ENCODE measurements around the gene DDX24.

The DDX24 gene

DNA sequence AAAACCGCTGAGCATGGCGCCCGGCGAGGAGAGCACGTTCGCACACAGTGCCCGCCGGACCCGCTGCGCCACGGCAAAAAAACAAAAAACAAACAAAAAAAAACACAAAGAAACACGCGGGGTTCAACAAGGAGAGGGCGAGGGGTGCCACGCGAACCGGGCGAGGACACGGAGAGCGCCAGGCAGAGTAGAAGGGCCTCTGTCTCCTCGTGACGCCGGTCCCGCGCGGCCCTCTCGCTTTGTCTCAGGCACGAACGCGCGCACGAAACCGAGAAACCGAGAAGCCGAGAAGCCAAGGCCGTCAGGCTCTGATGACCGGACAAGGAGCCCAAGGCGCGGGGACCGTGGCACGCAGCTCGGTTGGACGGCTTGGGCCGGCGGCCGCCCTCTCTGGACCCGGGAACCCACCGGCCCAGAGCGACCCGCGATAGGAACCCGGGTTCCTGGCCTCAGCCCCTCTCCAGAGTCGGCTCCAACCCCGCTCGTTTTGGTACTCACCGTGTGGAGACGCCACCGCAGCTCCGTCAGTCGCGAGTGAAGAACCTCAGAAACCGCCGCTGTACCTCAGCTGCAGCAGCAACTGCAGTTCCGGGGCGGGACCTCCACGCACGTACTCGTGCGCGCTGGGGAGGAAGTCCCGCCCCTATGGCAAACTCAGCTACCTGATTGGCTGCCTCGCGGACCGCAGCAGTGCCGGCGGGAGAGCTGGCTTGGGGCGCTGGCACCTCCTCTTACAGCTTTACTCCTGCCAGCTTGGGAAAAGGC lies at the start of gene DDX24, which contains the start of gene IFI27L1:
Gene DDX24, minus strand, starts transcription at position 582 of the 765 bp plus-strand sequence. CDS start 1,460 bp downstream, outside the sequence.
Gene IFI27L1, plus strand, starts transcription at position 690 of the 765 bp plus-strand sequence. CDS start 15,628 bp downstream, outside the sequence.
- peak; percentile 89 for DNase-seq

- no peak for DNase-seq
These were observed 48.9 kb upstream of the DDX24 start for GRCh38 chr14:94129758-94130414.

- no peak for DNase-seq
These were observed 48.2 kb upstream of the DDX24 start, which contains the start of gene IFI27L2 for GRCh38 chr14:94129111-94129757. Gene IFI27L2, minus strand, starts transcription at chr14:94129604. Its CDS starts 40 bp downstream, at chr14:94129564.

DNA sequence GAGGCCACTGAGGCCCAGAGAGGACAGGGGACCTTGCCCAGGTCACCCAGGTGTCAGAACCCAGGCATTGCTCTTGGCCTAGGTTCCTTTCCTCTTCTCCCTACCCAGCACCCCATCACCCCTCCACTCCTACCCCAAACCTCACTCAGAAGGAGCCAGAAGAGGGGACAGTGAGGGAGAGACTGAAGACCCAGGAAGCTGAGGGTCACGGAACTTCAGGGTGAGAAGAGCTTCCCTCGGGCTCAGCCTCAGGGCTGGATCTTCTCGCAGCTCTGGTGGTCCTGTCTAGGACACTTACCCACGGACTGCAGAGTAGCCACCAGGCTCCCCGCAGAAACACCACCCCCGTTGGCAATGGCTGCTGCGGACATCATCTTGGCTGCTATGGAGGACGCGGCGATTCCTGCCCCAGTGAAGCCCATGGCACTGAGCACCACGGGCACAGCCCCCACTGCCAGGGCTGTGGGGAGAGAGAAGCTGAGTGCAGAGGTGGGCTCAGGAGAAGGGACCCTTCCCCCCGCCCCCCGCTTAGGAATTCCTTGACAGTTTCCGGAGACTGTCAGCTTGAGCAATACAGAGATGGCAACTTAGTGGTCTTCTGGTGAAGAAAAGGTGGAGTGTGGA lies 47.3 kb upstream of the DDX24 start:
- DNase-seq = no peak

GRCh38 chr14:94127330-94127729 lies 46.3 kb upstream of the DDX24 start:
- no peak for DNase-seq

DNA sequence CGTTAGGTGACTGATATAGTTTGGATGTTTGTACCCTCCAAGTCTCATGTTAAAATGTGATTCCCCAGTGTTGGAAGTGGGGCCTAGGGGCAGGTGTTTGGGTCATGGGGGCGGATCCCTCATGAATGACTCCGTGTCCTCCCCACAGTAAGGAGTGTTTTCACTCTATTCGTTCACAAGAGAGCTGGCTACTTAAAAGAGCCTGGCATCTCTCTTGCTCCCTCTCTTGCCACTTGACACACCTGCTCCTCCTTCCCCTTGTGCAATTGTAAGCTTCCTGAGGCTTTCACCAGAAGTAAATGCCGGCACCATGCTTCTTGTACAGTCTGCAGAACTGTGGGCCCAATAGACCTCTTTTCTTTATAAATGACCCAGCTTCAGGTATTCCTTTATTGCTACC lies 45.8 kb upstream of the DDX24 start:
- DNase-seq = no peak

- no peak for DNase-seq
These were observed 45.3 kb upstream of the DDX24 start for GRCh38 chr14:94126419-94126677.

- no peak for DNase-seq
These were observed 44.8 kb upstream of the DDX24 start for GRCh38 chr14:94125659-94126418.

- DNase-seq = no peak
These were observed 43.8 kb upstream of the DDX24 start for GRCh38 chr14:94124582-94125377.

- DNase-seq = no peak
These were observed 42.9 kb upstream of the DDX24 start for GRCh38 chr14:94123868-94124267.

- DNase-seq = no peak
These were observed 42.3 kb upstream of the DDX24 start for GRCh38 chr14:94123296-94123695.

GRCh38 chr14:94122438-94122837 lies 41.4 kb upstream of the DDX24 start:
- no peak for DNase-seq

- no peak for DNase-seq
These were observed 40.5 kb upstream of the DDX24 start for GRCh38 chr14:94121485-94121884.

GRCh38 chr14:94120667-94121340 lies 39.8 kb upstream of the DDX24 start:
- no peak for DNase-seq

- no peak for DNase-seq
These were observed 38.1 kb upstream of the DDX24 start for GRCh38 chr14:94119071-94119470.

DNA sequence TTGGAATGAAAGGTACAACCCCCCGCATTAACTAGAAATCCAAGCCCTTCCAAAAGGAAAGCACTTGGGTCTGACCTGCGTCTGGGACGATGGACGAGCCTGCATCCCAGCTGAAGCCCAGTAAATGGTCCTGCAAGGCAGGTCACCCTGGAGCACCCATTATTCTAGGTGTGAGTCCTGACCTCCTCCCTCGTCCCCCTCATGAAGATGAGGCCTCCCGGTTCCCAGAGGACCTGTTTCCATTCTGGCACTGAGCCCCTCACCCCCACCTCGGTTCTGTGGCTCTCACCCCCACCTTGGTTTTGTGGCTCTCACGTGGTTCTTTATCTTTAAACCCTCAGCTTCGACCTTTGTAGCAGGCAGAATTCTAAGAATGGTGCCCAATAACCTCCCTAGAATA lies 36.9 kb upstream of the DDX24 start:
- DNase-seq = no peak

GRCh38 chr14:94116701-94117100 lies 35.7 kb upstream of the DDX24 start:
- DNase-seq = no peak

DNA sequence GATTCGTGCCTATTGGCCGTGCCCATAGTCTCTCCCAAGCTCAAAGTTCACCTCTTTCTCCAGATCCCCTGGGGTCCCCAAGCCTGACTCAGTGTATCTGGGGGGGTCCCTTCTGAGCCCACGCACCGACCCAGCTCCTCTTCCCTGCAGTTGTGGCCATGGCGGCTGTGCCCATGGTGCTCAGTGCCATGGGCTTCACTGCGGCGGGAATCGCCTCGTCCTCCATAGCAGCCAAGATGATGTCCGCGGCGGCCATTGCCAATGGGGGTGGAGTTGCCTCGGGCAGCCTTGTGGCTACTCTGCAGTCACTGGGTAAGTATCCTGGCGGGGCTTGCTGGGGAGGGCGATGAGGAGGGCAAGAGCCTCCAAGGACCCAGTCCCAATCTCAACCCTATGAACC lies 34.6 kb upstream of the DDX24 start:
- DNase-seq = no peak

DNA sequence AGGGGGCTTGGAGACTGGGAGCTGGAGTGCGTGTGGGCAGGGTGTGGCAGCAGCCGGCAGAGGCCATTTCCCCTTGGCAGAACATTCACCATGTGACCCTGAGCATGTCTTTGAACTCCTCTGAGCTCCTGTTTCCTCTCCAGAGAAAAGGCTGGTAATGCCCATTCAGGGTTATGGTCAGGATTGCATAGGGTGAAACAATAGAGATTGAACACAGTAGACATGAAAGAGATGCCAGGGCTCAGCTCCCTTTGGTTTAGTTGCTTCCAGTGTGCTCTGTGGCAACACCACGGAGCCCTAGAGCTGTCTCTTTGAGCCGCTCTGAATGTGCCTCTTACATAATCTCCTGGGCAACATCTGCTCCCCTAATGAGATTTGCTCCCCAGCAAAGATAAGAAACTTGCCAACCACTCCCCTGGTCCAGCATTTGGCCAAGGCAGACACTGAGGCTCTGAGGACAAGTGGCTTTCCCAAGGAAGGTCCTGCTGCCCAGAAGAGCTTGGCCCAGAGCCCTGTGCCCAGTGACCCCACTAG lies 34.1 kb upstream of the DDX24 start:
- DNase-seq = no peak

GRCh38 chr14:94114589-94115057 lies 33.6 kb upstream of the DDX24 start:
- no peak for DNase-seq
